Liver (tissue), 3 donors: ENCODE results near the gene BBS7.

ENCODE experiments used
- EGR1 ChIP-seq, 2 donors: IDR thresholded peaks; 2 replicates each; pipeline ENCODE4 v1.6.1; 2016 to 2018; ENCODE audit warnings: antibody characterized with exemption in 2 of 2, low read depth in 2 of 2
- JUND ChIP-seq, 2 donors: IDR thresholded peaks; 2 replicates each; pipeline ENCODE4 v1.6.1; 2016; ENCODE audit warnings: antibody characterized with exemption in 2 of 2
- NR2F2 ChIP-seq: IDR thresholded peaks from 2 replicates; pipeline ENCODE4 v1.6.1; 2016; ENCODE audit warnings: antibody characterized with exemption
- RAD21 ChIP-seq, 2 donors: IDR thresholded peaks; 2 replicates each; pipeline ENCODE4 v1.6.1; 2016; ENCODE audit warnings: antibody characterized with exemption in 2 of 2, mild to moderate bottlenecking in 2 of 2
- RXRA ChIP-seq, 2 donors: IDR thresholded peaks; 2 replicates each; pipeline ENCODE4 v1.6.1; 2017 to 2018; ENCODE audit warnings: antibody characterized with exemption in 2 of 2, mild to moderate bottlenecking in 1 of 2
- SP1 ChIP-seq: IDR thresholded peaks from 2 replicates; pipeline ENCODE4 v1.6.1; 2018; ENCODE audit warnings: antibody characterized with exemption, mild to moderate bottlenecking
- TAF1 ChIP-seq: conservative IDR thresholded peaks from 2 replicates; pipeline ENCODE4 v1.6.1; 2016; ENCODE audit warnings: antibody characterized with exemption, mild to moderate bottlenecking
- YY1 ChIP-seq: IDR thresholded peaks from 2 replicates; pipeline ENCODE4 v1.6.1; 2016; ENCODE audit warnings: antibody characterized with exemption, mild to moderate bottlenecking
- TF ChIP-seq, protein P1 (sequence below): fragments of 150-350 bp; IDR thresholded peaks from 2 replicates; pipeline ENCODE4 v1.5.1; 2017; ENCODE audit warnings: improper control_type of control experiment, low read depth, low read length; ENCODE audit not compliant: missing input control
- TF ChIP-seq, protein P2 (sequence below): IDR thresholded peaks from 2 replicates; pipeline ENCODE4 v1.6.1; 2016; ENCODE audit warnings: antibody characterized with exemption
- TF ChIP-seq, protein P3 (sequence below): IDR thresholded peaks from 2 replicates; pipeline ENCODE4 v1.6.1; 2016; ENCODE audit warnings: antibody characterized with exemption, mild to moderate bottlenecking
- donor health status: healthy.
- donor health status: healthy.

DNA sequence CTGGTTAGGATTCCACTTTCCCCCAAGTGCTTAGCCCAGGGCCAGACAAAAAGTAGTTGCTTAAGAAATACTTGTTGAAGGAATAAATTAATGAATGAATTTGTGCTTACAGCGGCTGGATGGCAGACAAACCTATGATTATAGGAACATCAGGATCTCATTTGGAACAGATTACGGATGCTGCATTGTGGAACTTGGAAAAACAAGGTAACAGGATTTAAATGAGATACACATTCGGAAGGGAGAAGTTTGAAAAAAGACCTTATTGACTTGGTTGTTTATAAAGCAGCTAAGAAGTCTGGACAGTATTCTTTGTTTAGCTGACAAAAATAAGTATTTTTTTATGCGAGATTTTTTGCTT lies 68.6 kb downstream of the BBS7 start:
- TF ChIP-seq, protein P1, sequence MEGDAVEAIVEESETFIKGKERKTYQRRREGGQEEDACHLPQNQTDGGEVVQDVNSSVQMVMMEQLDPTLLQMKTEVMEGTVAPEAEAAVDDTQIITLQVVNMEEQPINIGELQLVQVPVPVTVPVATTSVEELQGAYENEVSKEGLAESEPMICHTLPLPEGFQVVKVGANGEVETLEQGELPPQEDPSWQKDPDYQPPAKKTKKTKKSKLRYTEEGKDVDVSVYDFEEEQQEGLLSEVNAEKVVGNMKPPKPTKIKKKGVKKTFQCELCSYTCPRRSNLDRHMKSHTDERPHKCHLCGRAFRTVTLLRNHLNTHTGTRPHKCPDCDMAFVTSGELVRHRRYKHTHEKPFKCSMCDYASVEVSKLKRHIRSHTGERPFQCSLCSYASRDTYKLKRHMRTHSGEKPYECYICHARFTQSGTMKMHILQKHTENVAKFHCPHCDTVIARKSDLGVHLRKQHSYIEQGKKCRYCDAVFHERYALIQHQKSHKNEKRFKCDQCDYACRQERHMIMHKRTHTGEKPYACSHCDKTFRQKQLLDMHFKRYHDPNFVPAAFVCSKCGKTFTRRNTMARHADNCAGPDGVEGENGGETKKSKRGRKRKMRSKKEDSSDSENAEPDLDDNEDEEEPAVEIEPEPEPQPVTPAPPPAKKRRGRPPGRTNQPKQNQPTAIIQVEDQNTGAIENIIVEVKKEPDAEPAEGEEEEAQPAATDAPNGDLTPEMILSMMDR = no peak
- TF ChIP-seq, protein P2, sequence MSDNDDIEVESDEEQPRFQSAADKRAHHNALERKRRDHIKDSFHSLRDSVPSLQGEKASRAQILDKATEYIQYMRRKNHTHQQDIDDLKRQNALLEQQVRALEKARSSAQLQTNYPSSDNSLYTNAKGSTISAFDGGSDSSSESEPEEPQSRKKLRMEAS = no peak
- TF ChIP-seq EGR1 (IDR thresholded peaks at IDR 0.05; ENCODE audit: low read depth in 2 of 2) (no peak), RXRA (IDR thresholded peaks at IDR 0.05) (no peak), YY1 (no peak), JUND (IDR thresholded peaks at IDR 0.05) (no peak), SP1 (no peak), NR2F2 (no peak), TAF1 (no peak), RAD21 (IDR thresholded peaks at IDR 0.05) (no peak)
- TF ChIP-seq, protein P3, sequence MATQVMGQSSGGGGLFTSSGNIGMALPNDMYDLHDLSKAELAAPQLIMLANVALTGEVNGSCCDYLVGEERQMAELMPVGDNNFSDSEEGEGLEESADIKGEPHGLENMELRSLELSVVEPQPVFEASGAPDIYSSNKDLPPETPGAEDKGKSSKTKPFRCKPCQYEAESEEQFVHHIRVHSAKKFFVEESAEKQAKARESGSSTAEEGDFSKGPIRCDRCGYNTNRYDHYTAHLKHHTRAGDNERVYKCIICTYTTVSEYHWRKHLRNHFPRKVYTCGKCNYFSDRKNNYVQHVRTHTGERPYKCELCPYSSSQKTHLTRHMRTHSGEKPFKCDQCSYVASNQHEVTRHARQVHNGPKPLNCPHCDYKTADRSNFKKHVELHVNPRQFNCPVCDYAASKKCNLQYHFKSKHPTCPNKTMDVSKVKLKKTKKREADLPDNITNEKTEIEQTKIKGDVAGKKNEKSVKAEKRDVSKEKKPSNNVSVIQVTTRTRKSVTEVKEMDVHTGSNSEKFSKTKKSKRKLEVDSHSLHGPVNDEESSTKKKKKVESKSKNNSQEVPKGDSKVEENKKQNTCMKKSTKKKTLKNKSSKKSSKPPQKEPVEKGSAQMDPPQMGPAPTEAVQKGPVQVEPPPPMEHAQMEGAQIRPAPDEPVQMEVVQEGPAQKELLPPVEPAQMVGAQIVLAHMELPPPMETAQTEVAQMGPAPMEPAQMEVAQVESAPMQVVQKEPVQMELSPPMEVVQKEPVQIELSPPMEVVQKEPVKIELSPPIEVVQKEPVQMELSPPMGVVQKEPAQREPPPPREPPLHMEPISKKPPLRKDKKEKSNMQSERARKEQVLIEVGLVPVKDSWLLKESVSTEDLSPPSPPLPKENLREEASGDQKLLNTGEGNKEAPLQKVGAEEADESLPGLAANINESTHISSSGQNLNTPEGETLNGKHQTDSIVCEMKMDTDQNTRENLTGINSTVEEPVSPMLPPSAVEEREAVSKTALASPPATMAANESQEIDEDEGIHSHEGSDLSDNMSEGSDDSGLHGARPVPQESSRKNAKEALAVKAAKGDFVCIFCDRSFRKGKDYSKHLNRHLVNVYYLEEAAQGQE = no peak
